Measurements from ENCODE around the gene FAM184B.

GRCh38 chr4:17812125-17812524 lies 30.7 kb upstream of the FAM184B start:
- TF ChIP-seq POLR2AphosphoS5 (IDR thresholded peaks at IDR 0.05) (no peak), CTCF (IDR thresholded peaks at IDR 0.05 in 8 of 11, conservative IDR thresholded peaks at IDR 0.05 in 3 of 11) (no peak)

Measured in spleen (tissue), 7 donors.